Measurements from ENCODE around the gene SDF4.
A peak's percentile ranks its signal among the peaks of the same experiment; 100 is the strongest.

SDF4 gene

DNA sequence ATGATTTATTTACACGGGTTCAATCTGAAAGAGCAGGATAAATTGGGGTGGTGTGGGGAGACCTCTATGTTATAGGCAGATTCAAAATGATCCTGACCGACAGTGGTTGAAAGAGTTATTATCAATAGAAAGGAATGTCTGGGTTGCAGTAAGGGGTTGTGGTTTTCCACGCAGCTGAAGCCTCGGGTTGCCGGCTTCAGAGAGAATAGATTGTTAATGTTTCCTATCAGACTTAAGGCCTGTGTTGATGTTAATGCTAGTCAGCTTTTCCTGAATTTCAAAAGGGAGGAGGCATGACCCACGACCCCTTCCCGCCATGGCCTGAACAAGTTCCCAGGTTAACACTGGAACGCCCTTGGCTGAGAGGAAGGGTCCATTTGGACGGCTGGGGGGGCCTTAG, 44.0 kb upstream of the SDF4 start:
- no peak overlapping the region for H2BK12ac ChIP-seq (ENCODE audit: low read length)
- no CpG with 5 or more reads among the region's 9 CpGs for WGBS, 2 donors (ENCODE audit: extremely low coverage in 2 of 2, insufficient read length in 2 of 2, insufficient replicate concordance in 1 of 2)
- peaks cover 8 to 19% of the 10 kb centered on the region in 2 donors for H3K36me3 ChIP-seq (replicated peaks in 1 of 2; ENCODE audit: control insufficient read depth in 2 of 2, insufficient read depth in 2 of 2, low read length in 2 of 2)

DNA sequence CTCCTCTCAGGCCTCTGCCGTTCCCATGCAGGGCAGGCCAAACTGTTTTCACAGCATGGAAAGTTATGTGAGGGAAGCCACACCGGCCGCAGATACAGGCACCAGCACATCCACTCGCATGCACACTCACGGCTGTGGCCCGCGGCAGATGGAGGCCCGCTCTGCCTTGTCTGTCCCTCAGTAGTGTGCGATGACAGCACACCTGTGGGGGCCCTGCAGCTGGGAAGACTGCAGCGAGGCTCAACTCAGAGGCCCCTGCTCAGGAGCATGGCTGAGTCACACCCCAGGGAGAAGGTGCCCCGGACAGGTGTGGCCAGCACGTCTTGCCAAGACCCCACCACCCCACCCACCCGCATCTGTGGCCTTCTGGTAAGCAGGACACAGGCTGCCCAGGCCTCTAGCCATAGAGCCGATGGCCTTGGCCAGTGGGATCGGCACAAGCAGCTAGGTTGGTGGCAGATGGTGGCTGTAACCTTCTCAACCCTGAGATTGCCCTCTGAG, 43.2 kb upstream of the SDF4 start:
- Histone ChIP-seq H3K14ac (ENCODE audit: low read length) (peak overlapping the region; percentile 98), H2AK5ac (ENCODE audit: low read depth, low read length) (peak overlapping the region; percentile 99), H2BK12ac (ENCODE audit: low read length) (peak overlapping the region; percentile 84), H3K4me3 (ENCODE audit: low read length in 2 of 2) (peak overlapping the region; percentile 84 to 97), H3K27ac (replicated peaks; ENCODE audit: low read length) (no peak overlapping the region), H3K23ac (ENCODE audit: low read depth, low read length, poor library complexity) (peak overlapping the region; percentile 73), H3K79me1 (ENCODE audit: low read depth, low read length) (peaks cover 17% of the 10 kb centered on the region), H2BK5ac (ENCODE audit: low read length) (no peak overlapping the region), H3K4me1 (ENCODE audit: control insufficient read depth in 2 of 2, insufficient read depth in 1 of 2, low read depth in 1 of 2, low read length in 2 of 2) (peaks cover 14 to 20% of the 10 kb centered on the region in 2 donors), H3K4me2 (ENCODE audit: insufficient read depth, low read length, poor library complexity, severe bottlenecking) (peak overlapping the region; percentile 93), H3K18ac (ENCODE audit: low read length) (peak overlapping the region; percentile 100), H3K9me3 (replicated peaks in 1 of 2; ENCODE audit: control insufficient read depth in 2 of 2, insufficient read depth in 1 of 2, low read depth in 1 of 2, low read length in 2 of 2) (peaks cover 0 to 2% of the 10 kb centered on the region in 2 donors), H3K36me3 (replicated peaks in 1 of 2; ENCODE audit: control insufficient read depth in 2 of 2, insufficient read depth in 2 of 2, low read length in 2 of 2) (peaks cover 8 to 27% of the 10 kb centered on the region in 2 donors), H2BK120ac (ENCODE audit: low read depth, low read length) (peak overlapping the region; percentile 87), H3K4ac (ENCODE audit: low read length) (peak overlapping the region; percentile 89), H4K91ac (ENCODE audit: low read depth, low read length, poor library complexity) (peak overlapping the region; percentile 92), H3K27me3 (ENCODE audit: control insufficient read depth in 3 of 3, insufficient read depth in 3 of 3, low read depth in 1 of 3, low read length in 3 of 3) (no peaks in the 10 kb centered on the region), H2BK15ac (ENCODE audit: low read length) (peak overlapping the region; percentile 96), H2AFZ (ENCODE audit: low read length) (peak overlapping the region; percentile 98), H3K9ac (ENCODE audit: low read depth, low read length, poor library complexity) (peak overlapping the region; percentile 93), H4K8ac (ENCODE audit: low read depth, low read length) (peak overlapping the region; percentile 86)
- WGBS, 2 donors (ENCODE audit: extremely low coverage in 2 of 2, insufficient read length in 2 of 2, insufficient replicate concordance in 1 of 2): no CpG with 5 or more reads among the region's 15 CpGs
- DNase-seq (ENCODE audit: low spot score): no peak

More for the DNA sequence above, 44.0 kb upstream of the SDF4 start:
- Histone ChIP-seq H2BK5ac (ENCODE audit: low read length) (no peak overlapping the region), H3K79me1 (ENCODE audit: low read depth, low read length) (peaks cover 14% of the 10 kb centered on the region), H3K27ac (replicated peaks; ENCODE audit: low read length) (no peak overlapping the region), H3K23ac (ENCODE audit: low read depth, low read length, poor library complexity) (no peak overlapping the region), H3K9me3 (replicated peaks in 1 of 2; ENCODE audit: control insufficient read depth in 2 of 2, insufficient read depth in 1 of 2, low read depth in 1 of 2, low read length in 2 of 2) (peaks cover 0 to 2% of the 10 kb centered on the region in 2 donors), H2BK15ac (ENCODE audit: low read length) (no peak overlapping the region), H3K4me3 (ENCODE audit: low read length in 2 of 2) (no peak overlapping the region), H3K14ac (ENCODE audit: low read length) (no peak overlapping the region), H3K4ac (ENCODE audit: low read length) (no peak overlapping the region), H3K18ac (ENCODE audit: low read length) (no peak overlapping the region), H3K27me3 (ENCODE audit: control insufficient read depth in 3 of 3, insufficient read depth in 3 of 3, low read depth in 1 of 3, low read length in 3 of 3) (no peaks in the 10 kb centered on the region), H2AFZ (ENCODE audit: low read length) (no peak overlapping the region), H2BK120ac (ENCODE audit: low read depth, low read length) (no peak overlapping the region), H4K8ac (ENCODE audit: low read depth, low read length) (no peak overlapping the region), H3K9ac (ENCODE audit: low read depth, low read length, poor library complexity) (no peak overlapping the region), H3K4me1 (ENCODE audit: control insufficient read depth in 2 of 2, insufficient read depth in 1 of 2, low read depth in 1 of 2, low read length in 2 of 2) (peaks cover 14 to 20% of the 10 kb centered on the region in 2 donors), H2AK5ac (ENCODE audit: low read depth, low read length) (no peak overlapping the region), H3K4me2 (ENCODE audit: insufficient read depth, low read length, poor library complexity, severe bottlenecking) (no peak overlapping the region), H4K91ac (ENCODE audit: low read depth, low read length, poor library complexity) (no peak overlapping the region)
- no peak for DNase-seq (ENCODE audit: low spot score)

DNA sequence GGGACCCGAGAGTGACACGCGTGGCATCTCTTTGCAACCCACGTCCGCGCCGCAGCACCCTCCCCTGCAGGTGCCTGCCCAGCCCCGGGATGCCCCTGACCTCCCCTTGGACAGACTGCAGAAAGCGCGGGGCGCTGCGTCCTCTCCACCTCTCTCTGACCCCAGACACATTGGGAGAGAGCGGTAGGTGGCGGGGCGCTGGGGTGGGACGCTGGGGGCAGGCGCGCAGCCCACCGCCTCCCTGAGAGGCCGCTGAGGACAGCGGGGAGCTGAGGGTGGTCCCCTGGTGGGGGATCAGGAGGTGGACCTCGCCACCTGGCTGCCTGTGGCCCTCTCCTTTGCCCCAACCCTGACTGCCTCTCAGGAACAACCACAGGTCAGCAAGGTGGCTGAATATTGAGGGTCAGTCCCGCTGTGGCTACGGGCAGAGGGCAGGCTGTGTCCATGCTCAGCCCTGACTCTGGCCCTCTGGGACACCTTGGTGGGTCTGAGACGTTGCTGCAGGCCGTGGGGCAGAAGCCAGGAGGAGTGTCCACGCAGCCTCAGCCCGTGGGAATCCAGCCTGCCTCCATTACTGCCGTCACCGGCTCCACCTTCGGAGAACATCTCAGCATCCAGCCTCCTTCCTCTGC, 42.6 kb upstream of the SDF4 start:
- WGBS, 2 donors (ENCODE audit: extremely low coverage in 2 of 2, insufficient read length in 2 of 2, insufficient replicate concordance in 1 of 2): no CpG with 5 or more reads among the region's 31 CpGs
- peak overlapping the region; percentile 93 for H3K9ac ChIP-seq (ENCODE audit: low read depth, low read length, poor library complexity)
- H3K18ac ChIP-seq (ENCODE audit: low read length): peak overlapping the region; percentile 100
- peak overlapping the region; percentile 95 for H2BK12ac ChIP-seq (ENCODE audit: low read length)
- no peak for DNase-seq (ENCODE audit: low spot score)
- H4K91ac ChIP-seq (ENCODE audit: low read depth, low read length, poor library complexity): peak overlapping the region; percentile 92
- peak overlapping the region; percentile 93 for H3K4me2 ChIP-seq (ENCODE audit: insufficient read depth, low read length, poor library complexity, severe bottlenecking)
- peak overlapping the region; percentile 90 for H2BK5ac ChIP-seq (ENCODE audit: low read length)
- H4K8ac ChIP-seq (ENCODE audit: low read depth, low read length): peak overlapping the region; percentile 86
- H3K23ac ChIP-seq (ENCODE audit: low read depth, low read length, poor library complexity): peak overlapping the region; percentile 73
- no peak overlapping the region for H3K27ac ChIP-seq (replicated peaks; ENCODE audit: low read length)
- peak overlapping the region; percentile 96 for H2BK15ac ChIP-seq (ENCODE audit: low read length)
- peak overlapping the region; percentile 89 for H3K4ac ChIP-seq (ENCODE audit: low read length)
- H3K4me3 ChIP-seq (ENCODE audit: low read length in 2 of 2): peak overlapping the region; percentile 84 to 97
- peak overlapping the region; percentile 98 for H2AFZ ChIP-seq (ENCODE audit: low read length)
- peaks cover 10 to 32% of the 10 kb centered on the region in 2 donors for H3K36me3 ChIP-seq (replicated peaks in 1 of 2; ENCODE audit: control insufficient read depth in 2 of 2, insufficient read depth in 2 of 2, low read length in 2 of 2)
- H2BK120ac ChIP-seq (ENCODE audit: low read depth, low read length): peak overlapping the region; percentile 87
- peaks cover 0 to 2% of the 10 kb centered on the region in 2 donors for H3K9me3 ChIP-seq (replicated peaks in 1 of 2; ENCODE audit: control insufficient read depth in 2 of 2, insufficient read depth in 1 of 2, low read depth in 1 of 2, low read length in 2 of 2)
- H3K14ac ChIP-seq (ENCODE audit: low read length): peak overlapping the region; percentile 98
- peaks cover 19% of the 10 kb centered on the region for H3K79me1 ChIP-seq (ENCODE audit: low read depth, low read length)
- H2AK5ac ChIP-seq (ENCODE audit: low read depth, low read length): peak overlapping the region; percentile 99
- H3K27me3 ChIP-seq (ENCODE audit: control insufficient read depth in 3 of 3, insufficient read depth in 3 of 3, low read depth in 1 of 3, low read length in 3 of 3): no peaks in the 10 kb centered on the region
- H3K4me1 ChIP-seq (ENCODE audit: control insufficient read depth in 2 of 2, insufficient read depth in 1 of 2, low read depth in 1 of 2, low read length in 2 of 2): peaks cover 14 to 20% of the 10 kb centered on the region in 2 donors

DNA sequence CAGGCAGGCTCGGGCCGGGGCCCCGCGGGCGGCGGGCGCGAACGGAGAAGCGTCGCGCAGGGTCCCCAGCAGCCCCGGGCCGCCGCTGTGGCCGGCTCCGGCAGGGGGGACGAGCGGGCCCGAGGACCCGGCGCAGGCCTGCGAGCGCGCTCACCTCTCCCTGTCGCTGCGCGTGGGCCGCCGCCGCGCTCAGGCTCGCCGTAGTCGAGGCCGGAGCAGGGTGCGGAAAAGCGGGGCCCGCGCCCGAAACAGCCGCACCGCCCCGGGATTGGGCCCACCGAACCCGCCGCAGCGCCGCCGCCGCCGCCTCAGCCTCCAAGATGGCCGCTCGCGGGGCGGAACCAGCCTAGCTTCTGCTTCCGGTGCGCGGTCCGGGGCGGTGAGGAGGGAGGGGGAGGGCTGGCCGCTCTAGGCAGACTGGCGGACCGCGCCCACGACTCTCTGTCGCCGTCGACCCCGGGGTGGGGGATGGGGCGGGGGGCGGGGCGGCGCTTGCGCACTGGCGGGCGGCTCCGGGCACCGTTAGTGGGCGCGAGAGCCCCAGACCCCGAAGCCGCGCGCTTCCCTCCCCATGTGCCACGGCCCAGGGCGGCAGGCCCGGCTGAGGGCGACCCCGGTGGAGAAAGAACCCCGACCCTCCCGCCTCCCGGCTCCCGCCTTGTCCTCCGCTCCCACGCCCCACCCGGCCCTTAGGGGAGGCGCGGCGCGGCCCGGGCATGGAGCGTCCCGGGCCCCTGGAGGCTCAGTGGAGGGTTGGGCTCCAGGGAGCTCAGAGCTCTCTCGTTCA, 41.9 kb upstream of the SDF4 start, which contains the start of gene UBE2J2:
Gene UBE2J2 (minus strand): TSS at position 343 of the 787 bp plus-strand sequence. CDS start 5,862 bp downstream, outside the sequence.
- peak; percentile 91 for DNase-seq (ENCODE audit: low spot score)
- Histone ChIP-seq H3K9me3 (replicated peaks in 1 of 2; ENCODE audit: control insufficient read depth in 2 of 2, insufficient read depth in 1 of 2, low read depth in 1 of 2, low read length in 2 of 2) (peaks cover 0 to 2% of the 10 kb centered on the region in 2 donors), H2BK5ac (ENCODE audit: low read length) (peak within 1 kb of the TSS; percentile 90), H3K4ac (ENCODE audit: low read length) (peak within 1 kb of the TSS; percentile 89), H4K91ac (ENCODE audit: low read depth, low read length, poor library complexity) (peak within 1 kb of the TSS; percentile 92), H3K4me1 (ENCODE audit: control insufficient read depth in 2 of 2, insufficient read depth in 1 of 2, low read depth in 1 of 2, low read length in 2 of 2) (peaks cover 14 to 20% of the 10 kb centered on the region in 2 donors), H3K23ac (ENCODE audit: low read depth, low read length, poor library complexity) (peak within 1 kb of the TSS; percentile 99), H3K4me2 (ENCODE audit: insufficient read depth, low read length, poor library complexity, severe bottlenecking) (peak within 1 kb of the TSS; percentile 93), H2AK5ac (ENCODE audit: low read depth, low read length) (peak within 1 kb of the TSS; percentile 99), H3K79me1 (ENCODE audit: low read depth, low read length) (peaks cover 19% of the 10 kb centered on the region), H2BK12ac (ENCODE audit: low read length) (peak within 1 kb of the TSS; percentile 95), H3K14ac (ENCODE audit: low read length) (peak within 1 kb of the TSS; percentile 98), H2BK120ac (ENCODE audit: low read depth, low read length) (peak within 1 kb of the TSS; percentile 87), H2BK15ac (ENCODE audit: low read length) (peak within 1 kb of the TSS; percentile 96), H2AFZ (ENCODE audit: low read length) (peak within 1 kb of the TSS; percentile 98), H3K9ac (ENCODE audit: low read depth, low read length, poor library complexity) (peak within 1 kb of the TSS; percentile 96), H3K4me3 (ENCODE audit: low read length in 2 of 2) (peak within 1 kb of the TSS; percentile 88 to 97), H3K27me3 (ENCODE audit: control insufficient read depth in 3 of 3, insufficient read depth in 3 of 3, low read depth in 1 of 3, low read length in 3 of 3) (no peaks in the 10 kb centered on the region), H3K18ac (ENCODE audit: low read length) (peak within 1 kb of the TSS; percentile 100), H4K8ac (ENCODE audit: low read depth, low read length) (peak within 1 kb of the TSS; percentile 98), H3K36me3 (replicated peaks in 1 of 2; ENCODE audit: control insufficient read depth in 2 of 2, insufficient read depth in 2 of 2, low read length in 2 of 2) (peaks cover 10 to 34% of the 10 kb centered on the region in 2 donors), H3K27ac (replicated peaks; ENCODE audit: low read length) (peak within 1 kb of the TSS; percentile 22)
- WGBS, 2 donors (ENCODE audit: extremely low coverage in 2 of 2, insufficient read length in 2 of 2, insufficient replicate concordance in 1 of 2): no CpG with 5 or more reads among the region's 105 CpGs

All from neuronal stem cell (in vitro differentiated cells).